RKO (cell line): Measurements from ENCODE around the gene KCNQ1.

Source experiments
- DNase-seq: peaks from one replicate; pipeline ENCODE4 v3.0.0-alpha.2; 2016; ENCODE audit warnings: low spot score

The KCNQ1 gene

DNA sequence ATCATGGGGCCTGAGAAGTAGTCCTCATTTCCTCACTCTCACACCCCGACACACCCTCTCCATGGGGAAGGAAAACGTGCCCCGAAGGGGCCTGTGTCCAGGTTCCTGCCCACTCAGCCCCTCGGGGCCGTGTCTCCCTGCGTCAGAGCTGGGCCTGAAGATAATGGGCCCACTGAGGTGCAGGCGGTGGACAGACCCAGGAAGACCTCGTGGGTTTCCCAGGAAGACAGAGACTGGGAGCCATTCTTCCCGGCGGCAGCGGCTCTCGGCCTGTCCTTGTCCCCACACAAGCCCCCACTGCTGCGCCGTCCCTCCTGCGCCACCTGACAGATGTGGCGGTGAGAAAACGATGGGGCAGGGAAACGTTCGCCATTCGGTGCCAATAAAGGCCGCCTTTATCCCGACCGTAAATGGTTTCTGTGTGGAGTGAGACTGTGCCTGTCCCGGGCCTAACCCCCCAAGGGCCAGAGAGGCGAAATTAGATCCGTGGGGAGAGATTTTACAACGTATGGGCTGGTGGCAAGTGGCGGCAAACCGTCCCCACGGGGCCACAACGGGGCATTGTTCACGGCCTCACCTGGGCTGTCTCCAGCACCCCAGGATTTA lies 351.8 kb downstream of the KCNQ1 start:
- DNase-seq, result no peak

- DNase-seq, result no peak
Observed at GRCh38 chr11:2797121-2797711, 352.4 kb downstream of the KCNQ1 start.

DNA sequence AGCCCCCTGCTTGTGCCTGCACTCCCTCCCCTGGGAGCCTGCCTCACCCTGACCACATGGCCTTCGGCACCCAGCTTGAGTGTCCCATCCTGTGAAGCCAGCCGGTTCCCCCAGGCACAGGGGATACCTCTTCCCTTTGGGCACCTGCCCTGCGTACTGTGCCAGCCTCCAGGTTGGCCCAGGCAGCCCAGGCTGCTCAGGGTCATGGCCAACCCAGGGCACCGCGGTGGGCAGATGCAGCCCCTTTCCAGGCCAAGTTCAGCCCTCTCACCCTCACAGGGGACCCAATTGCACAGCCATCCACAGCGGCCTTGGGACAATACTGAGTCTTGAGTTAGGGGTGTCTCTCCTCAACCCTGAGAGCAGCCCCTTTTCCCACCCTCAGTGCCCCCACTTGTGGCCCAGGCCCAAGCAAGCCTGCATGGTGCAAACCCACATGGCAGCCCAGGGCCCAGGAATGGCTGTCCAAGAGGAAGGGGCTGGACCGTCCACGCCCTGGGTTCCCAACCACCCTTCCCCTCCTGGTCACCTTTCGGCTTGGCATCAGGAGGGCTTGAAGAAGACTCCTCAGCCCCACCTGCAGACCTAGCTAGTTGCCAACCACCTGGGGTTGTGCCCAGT lies 353.0 kb downstream of the KCNQ1 start:
- no peak for DNase-seq

DNA sequence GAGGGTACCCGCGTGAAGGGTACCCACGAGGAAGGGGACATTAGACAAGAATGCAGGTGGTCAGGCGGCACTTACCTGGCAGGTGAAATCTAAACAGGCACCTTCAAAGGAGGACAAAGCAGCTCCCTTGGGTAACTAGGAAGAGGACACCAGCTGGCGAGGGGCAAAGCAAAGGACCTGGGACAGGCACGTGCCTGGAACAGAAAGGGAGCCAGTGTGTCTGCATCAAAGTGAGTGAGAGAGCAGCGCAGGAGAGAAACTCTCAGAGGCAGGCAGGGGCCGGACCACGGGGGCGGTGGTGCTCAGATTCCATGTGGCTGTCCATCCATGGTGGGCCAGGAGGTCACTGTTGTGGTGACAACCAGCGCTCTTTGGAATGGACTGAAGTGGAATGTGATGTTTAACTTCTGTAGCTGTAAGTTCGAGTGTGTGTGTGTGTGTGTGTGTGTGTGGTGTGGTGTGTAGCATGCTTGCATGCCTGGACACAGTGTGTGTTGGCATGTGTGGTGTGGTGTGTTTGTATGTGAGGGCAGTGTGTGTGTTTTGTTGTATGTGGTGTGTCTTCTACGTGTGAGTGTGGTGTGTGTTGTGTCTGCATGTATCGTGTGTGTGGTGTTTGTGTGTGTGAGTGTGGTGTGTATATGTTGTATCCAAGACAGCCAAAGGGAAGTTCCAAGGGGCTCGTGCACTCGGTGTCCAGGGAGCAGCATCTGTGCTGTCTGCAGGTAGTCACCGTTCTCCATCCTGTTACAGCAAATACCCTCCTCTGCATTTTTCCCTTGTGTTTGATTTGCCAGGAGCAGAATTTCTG lies 354.3 kb downstream of the KCNQ1 start:
- DNase-seq, result no peak

DNA sequence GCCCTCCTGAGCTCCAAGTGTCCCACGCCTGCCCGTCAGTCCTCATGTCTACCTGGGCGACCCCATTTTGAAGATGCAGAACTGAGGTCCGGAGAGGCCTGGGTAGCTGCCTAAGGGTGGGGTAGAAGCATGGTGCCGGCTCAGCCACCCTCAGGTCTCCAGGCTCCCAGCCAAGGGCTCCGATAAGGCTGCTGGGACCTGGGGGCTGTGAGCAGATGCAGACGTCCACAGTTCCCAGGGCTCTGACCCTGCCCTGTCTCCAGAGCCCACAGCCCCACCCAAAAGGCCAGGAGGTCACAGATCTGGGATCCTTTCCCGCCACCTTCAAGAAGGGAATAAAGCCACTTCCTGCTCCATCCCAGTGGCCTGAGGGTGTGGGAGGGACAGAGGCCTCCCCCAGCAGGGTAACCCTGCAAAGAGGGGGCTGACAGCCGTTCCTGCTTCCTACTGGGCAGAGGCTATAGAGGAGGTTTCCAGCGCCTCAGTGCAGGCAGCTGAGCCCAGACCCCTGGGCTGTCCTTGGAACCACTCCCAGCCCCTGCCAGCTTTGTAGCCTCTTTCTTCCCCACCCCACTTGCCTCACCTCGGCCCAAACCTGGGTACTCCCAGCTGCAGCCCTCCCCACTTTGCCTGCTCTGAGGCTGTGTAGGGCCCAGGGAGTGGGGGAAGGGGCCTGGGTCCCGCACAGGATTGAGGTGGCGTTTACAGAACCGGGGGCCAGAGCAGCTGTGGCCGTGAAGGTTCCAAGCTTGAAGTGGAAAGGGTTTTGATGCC lies 355.3 kb downstream of the KCNQ1 start:
- DNase-seq, result no peak

GRCh38 chr11:2800655-2801531 lies 356.1 kb downstream of the KCNQ1 start:
- DNase-seq, result no peak

DNA sequence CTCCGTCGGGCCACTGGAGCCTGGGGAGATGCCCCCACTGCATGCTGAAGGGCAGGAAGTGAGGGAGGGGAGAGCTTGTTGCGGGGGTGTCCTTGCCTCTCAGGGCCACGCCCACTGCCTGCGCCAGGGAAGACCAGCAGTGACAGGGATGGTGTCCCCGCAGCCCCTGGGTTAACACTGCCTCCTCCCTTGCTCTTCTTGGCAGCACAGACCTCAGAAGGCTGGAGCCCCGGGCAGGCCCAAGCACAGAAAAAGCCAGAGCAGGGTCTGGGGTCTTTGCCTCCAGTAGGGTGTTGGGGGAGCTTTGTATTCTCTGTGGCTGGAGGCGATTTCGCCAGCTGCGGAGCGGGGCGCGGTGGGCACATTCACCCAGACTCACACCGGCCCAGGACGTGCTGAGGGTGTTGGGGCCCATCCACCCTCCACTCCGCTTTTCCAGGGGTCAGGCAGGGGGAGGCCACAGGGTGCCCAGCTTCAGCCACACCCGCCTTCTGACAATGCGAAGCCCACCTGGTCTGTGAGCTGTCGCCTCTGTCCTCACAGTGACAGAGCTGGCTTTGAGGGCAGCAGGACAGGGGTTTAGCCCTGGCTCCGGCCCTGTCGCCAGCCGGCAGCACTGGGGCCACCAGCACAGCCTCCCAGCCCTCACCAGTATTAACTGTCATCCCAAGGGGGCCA lies 357.0 kb downstream of the KCNQ1 start:
- DNase-seq, result no peak

GRCh38 chr11:2802389-2803185 lies 357.8 kb downstream of the KCNQ1 start:
- no peak for DNase-seq

DNA sequence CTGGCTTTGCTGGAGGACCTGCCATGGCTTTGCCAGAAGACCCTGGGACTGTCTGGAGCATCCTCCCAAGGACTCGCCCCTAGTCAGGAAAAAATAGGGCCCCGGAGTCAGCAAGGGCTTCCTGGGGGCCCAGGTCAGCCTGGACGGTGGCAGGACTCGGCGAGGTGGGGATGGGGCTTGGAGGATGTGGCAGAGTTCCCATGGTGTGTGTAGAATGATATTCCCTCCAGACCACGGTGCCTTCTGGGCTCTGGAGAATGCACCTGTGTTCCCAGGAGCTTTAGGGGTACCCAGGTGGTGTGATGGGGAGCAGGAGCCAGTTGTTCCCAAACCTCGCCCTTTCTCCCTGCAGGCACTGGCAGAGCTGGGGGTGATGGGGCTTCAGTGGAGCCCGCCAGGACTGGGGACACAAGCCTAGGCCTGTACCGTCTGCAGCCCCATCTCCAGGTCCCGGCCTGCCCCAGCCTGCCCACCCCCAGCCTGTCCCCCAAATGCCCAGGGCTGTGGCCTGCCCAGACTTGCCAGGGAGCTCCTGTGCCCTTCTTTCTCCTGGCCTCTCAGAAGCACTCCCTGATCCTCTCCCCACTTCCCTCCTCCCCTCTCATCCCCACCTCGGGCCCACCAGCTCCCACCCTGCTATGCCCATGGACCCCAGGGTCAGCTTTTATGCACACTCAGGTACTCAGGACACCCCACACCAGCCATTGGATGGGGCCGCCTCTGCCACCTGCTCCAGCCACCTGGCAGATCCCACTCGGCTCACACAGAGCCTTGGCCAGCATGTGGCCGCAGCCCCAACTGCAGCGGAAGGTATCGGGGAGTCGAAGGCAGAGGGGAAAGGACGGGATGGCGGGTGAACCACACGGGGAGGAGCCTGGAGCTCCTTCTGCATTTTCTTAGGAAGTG lies 358.6 kb downstream of the KCNQ1 start:
- DNase-seq, result no peak

- DNase-seq, result no peak
Observed at GRCh38 chr11:2804189-2804588, 359.4 kb downstream of the KCNQ1 start.

GRCh38 chr11:2804701-2805387 lies 360.0 kb downstream of the KCNQ1 start:
- DNase-seq, result no peak

- no peak for DNase-seq
Observed at GRCh38 chr11:2805388-2806056, 360.7 kb downstream of the KCNQ1 start.

- no peak for DNase-seq
Observed at GRCh38 chr11:2806351-2807024, 361.7 kb downstream of the KCNQ1 start.

DNA sequence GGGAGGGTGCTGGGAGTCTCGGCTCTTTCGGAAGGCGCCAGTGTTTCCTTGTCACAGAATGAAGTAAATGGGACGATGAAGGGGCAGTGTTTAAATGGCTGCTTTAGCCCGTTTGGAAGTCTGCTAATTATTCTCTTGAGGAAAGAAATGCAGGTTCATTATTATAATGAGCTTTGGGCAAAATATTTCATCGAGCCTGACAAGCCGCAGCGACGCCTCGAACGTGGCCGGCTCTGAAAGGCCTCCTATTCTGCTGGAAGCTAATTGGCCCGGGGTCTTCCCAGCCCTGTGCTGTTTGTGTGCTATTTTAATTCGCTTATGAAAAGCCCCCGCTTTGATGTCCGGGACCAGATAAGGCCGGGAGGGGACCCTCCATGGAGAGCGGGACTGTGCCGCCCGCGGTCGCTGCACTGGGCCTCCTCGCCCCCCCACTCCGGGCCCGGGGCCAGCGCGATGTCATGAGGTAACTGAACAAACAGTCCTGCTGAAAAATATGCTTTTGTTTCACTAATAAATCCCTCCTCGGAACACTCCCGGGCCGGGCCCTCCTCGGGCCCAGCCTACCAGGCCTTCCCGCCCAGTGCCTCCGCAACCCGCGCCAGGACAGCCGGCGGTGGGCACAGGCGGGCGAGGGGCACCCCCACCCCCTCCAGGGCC lies 362.3 kb downstream of the KCNQ1 start:
- DNase-seq, result no peak

GRCh38 chr11:2807801-2808241 lies 363.0 kb downstream of the KCNQ1 start:
- no peak for DNase-seq
